ENCODE data around the gene MEI1. TPM values are rescaled to one million over a fixed set of nuclear protein-coding genes. Genes with fewer than 3 reads are reported as not detected.
A peak's percentile ranks its signal among the peaks of the same experiment; 100 is the strongest.

Gene MEI1
- total RNA-seq, 2 donors from 2014 or later = not detected

DNA sequence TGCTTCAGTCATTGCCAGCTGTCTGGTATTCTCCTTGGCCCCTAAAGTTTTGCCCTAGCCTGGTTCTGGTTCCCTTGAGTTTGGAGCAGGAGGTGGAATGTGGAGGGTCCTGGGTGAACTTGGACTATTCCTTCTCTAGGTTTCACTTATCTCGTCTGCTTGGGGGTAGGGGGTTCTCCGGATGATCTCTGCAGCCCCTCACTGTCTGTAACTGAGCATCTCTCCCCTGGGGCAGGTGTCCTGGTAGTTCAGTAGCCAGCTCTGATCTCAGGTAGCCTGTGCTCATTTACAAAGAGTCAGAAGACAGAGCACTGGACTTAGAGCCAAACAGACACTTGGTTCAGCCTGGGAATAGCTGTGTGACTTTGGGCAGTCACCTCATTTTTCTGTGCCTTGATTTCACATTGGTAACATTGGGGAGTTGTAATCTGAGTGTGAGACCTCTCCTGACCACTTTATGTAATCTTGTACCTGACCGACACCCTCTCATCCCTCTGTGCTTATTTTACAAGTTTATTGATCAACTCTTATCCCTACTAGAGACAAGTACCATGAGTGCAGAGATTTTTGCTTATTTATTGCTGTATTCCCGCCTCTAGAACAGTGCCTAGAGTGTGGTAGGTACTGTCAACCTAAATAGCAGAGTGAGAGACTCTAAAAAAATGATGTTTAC lies 102.0 kb downstream of the MEI1 start:
- peak overlapping the region; percentile 75 to 92 (median 85) for H3K27ac ChIP-seq
- H3K4me3 ChIP-seq = peak overlapping the region; percentile 38 to 63
- 5 to 10% methylated on average over 3 to 4 of the region's 4 CpGs for WGBS, 2 donors
- H3K9me3 ChIP-seq = no peaks in the 10 kb centered on the region
- TF ChIP-seq, protein P1, sequence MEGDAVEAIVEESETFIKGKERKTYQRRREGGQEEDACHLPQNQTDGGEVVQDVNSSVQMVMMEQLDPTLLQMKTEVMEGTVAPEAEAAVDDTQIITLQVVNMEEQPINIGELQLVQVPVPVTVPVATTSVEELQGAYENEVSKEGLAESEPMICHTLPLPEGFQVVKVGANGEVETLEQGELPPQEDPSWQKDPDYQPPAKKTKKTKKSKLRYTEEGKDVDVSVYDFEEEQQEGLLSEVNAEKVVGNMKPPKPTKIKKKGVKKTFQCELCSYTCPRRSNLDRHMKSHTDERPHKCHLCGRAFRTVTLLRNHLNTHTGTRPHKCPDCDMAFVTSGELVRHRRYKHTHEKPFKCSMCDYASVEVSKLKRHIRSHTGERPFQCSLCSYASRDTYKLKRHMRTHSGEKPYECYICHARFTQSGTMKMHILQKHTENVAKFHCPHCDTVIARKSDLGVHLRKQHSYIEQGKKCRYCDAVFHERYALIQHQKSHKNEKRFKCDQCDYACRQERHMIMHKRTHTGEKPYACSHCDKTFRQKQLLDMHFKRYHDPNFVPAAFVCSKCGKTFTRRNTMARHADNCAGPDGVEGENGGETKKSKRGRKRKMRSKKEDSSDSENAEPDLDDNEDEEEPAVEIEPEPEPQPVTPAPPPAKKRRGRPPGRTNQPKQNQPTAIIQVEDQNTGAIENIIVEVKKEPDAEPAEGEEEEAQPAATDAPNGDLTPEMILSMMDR (IDR thresholded peaks at IDR 0.05) = no peak
- no peak for TF ChIP-seq POLR2A (IDR thresholded peaks at IDR 0.05)
- peaks cover 30% of the 10 kb centered on the region for H3K4me1 ChIP-seq
- H3K27me3 ChIP-seq = no peaks in the 10 kb centered on the region
- intact Hi-C loops (cut with DNase I) = no loop called here
- no peak for DNase-seq
- no peak for ATAC-seq
- H3K36me3 ChIP-seq (replicated peaks in 1 of 2; ENCODE audit: insufficient read depth in 1 of 2, low read depth in 2 of 2) = no peaks in the 10 kb centered on the region

DNA sequence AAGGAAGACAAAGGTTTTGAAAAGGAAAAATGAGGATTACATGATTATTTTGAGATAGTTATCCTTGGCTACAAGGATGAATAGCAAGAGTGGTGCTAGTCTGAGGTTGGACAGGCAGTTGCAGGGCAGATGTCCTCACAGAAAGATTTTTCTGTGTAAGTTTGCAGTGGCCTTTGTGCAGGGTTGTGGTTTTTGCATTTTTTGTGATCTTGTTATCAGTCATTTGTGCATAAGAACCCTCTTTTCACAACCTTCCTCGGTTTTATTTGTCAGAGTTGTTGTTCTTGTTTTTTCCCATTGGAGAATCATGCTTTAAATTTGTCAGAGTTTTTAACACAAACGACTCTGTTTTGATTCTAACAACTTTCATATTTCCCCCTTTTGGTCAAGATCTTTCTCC lies 102.6 kb downstream of the MEI1 start:
- Histone ChIP-seq H3K36me3 (replicated peaks in 1 of 2; ENCODE audit: insufficient read depth in 1 of 2, low read depth in 2 of 2) (no peaks in the 10 kb centered on the region), H3K4me1 (peaks cover 30% of the 10 kb centered on the region), H3K27ac (peak overlapping the region in 2 of 4 donors; percentile 75 to 86), H3K9me3 (no peaks in the 10 kb centered on the region), H3K4me3 (no peak overlapping the region), H3K27me3 (no peaks in the 10 kb centered on the region)
- intact Hi-C loops (cut with DNase I) = no loop called here
- no peak for TF ChIP-seq POLR2A (IDR thresholded peaks at IDR 0.05)
- TF ChIP-seq, protein P1 (IDR thresholded peaks at IDR 0.05) = no peak
- ATAC-seq (no peak), DNase-seq (no peak)
- 32 to 35% methylated on average over 2 of the region's 2 CpGs for WGBS, 2 donors

DNA sequence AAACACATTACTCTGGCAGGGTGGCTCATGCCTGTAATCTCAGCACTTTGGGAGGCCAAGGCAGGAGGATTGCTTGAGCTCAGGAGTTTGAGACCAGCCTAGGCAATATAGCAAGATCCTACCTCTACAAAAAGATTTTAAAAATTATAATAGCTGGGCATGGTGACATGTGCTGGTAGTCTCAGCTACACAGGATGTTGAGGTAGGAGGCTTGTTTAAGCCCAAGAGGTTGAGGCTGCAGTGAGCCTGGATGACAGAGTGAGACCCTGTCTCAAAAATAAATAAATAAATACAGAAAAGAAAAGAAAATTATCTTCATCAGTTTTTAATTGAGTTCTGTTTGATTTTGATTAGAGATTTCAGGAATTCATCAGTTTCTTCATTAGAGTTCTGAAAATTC lies 106.3 kb downstream of the MEI1 start:
- Histone ChIP-seq H3K36me3 (replicated peaks in 1 of 2; ENCODE audit: insufficient read depth in 1 of 2, low read depth in 2 of 2) (no peaks in the 10 kb centered on the region), H3K4me1 (peaks cover 15% of the 10 kb centered on the region), H3K9me3 (no peaks in the 10 kb centered on the region), H3K27ac (no peak overlapping the region), H3K4me3 (no peak overlapping the region), H3K27me3 (no peaks in the 10 kb centered on the region)
- DNase-seq (no peak), ATAC-seq (no peak)
- intact Hi-C loops (cut with DNase I) = no loop called here
- TF ChIP-seq POLR2A (IDR thresholded peaks at IDR 0.05) = no peak
- TF ChIP-seq, protein P1 (IDR thresholded peaks at IDR 0.05) = no peak

DNA sequence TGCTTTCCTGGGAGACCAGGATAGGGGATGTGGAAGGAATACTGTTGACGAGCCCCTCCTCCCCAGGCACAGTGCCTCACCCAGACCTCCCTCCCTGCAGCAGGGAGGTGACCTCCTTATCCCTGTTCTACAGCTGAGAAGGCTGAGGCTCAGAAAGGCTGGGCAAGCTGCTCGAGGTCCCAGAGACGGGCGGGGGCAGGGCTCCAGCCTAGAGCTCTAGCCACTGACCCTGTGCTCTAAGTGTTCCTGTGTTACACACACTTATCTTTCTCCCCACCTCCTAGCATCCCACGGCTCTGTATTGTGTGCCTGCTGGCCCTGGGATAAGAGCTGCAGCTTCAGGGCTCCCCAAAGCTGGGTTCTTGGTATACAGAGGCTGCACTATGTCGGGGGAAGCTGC lies 109.1 kb downstream of the MEI1 start:
- no peak overlapping the region for H3K27ac ChIP-seq
- H3K4me3 ChIP-seq = no peak overlapping the region
- H3K27me3 ChIP-seq = no peaks in the 10 kb centered on the region
- TF ChIP-seq, protein P1 (IDR thresholded peaks at IDR 0.05) = no peak
- no peak for TF ChIP-seq POLR2A (IDR thresholded peaks at IDR 0.05)
- no peaks in the 10 kb centered on the region for H3K9me3 ChIP-seq
- no peak for DNase-seq
- H3K4me1 ChIP-seq = no peaks in the 10 kb centered on the region
- 92 to 98% methylated on average over 5 to 6 of the region's 6 CpGs for WGBS, 2 donors
- intact Hi-C loops (cut with DNase I) = no loop called here
- no peaks in the 10 kb centered on the region for H3K36me3 ChIP-seq (replicated peaks in 1 of 2; ENCODE audit: insufficient read depth in 1 of 2, low read depth in 2 of 2)
- ATAC-seq = no peak

DNA sequence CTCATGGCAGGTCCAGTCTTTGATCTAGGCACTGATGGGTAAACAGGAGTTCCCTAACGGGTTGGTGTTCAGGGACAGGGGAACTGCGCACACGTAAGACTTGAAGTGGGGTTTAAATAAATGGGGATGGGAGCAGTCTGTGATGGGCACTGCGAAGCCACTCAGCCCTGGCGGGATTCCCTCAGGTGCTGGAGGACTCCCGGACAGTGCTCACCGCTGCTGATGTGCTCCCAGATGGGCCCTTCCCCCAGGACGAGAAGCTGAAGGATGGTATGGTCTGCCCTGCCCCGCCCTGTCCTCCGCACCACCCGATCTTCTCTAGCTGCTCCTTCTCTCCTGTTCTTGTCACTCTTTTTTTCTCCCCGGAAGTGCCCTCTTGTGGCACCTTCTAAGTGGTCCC lies 110.7 kb downstream of the MEI1 start:
- DNase-seq (no peak), ATAC-seq (no peak)
- Histone ChIP-seq H3K27me3 (no peaks in the 10 kb centered on the region), H3K27ac (no peak overlapping the region), H3K9me3 (no peaks in the 10 kb centered on the region), H3K36me3 (replicated peaks in 1 of 2; ENCODE audit: insufficient read depth in 1 of 2, low read depth in 2 of 2) (no peaks in the 10 kb centered on the region), H3K4me1 (no peaks in the 10 kb centered on the region), H3K4me3 (no peak overlapping the region)
- WGBS, 2 donors = 94 to 96% methylated on average over 9 to 12 of the region's 12 CpGs
- intact Hi-C loops (cut with DNase I) = no loop called here
- no peak for TF ChIP-seq POLR2A (IDR thresholded peaks at IDR 0.05)
- TF ChIP-seq, protein P1 (IDR thresholded peaks at IDR 0.05) = no peak
